Activated CD8-positive, alpha-beta memory T cell treated with anti-CD3 and anti-CD28 coated beads for 4 hours (primary cell): Measurements from ENCODE around the gene SLC25A41.
"Not testable (repeated sequence)": the region's sequence is repeated elsewhere in the genome, so short reads cannot be mapped to it uniquely, and the experiment has no call there.

Experiments used
- DNase-seq, 2 donors: peaks; one replicate each; pipeline ENCODE4 v3.0.0-alpha.2; 2020; ENCODE audit warnings: low read depth in 2 of 2

Gene SLC25A41

DNA sequence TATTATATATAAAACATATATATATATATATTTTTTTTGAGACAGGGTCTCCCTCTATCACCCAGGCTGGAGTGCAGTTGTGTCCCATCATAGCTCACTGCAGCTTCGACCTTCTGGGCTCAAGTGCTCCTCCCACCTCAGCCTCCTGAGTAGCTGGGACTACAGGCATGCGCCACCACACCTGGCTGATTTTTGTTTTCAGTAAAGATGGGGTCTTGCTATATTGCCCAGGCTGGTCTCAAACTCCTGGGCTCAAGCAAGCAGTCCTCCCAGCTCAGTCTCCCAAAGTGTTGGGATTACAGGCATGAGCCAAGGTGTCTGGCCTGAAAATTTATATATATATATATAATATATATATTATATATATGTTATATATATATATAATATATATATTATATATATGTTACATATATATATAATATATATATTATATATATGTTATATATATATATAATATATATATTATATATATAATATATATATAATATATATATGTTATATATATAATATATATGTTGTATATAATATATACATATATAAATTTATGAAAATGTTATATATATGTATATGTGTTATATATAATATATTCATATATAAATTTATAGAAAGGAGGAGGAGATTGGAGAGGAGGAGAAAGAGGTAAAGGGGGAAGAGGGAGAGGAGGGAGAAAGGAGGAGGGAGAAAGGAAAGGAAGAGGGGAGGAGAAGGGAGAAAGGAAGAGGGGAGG lies 4.7 kb downstream of the SLC25A41 start:
- not testable (repeated sequence) for DNase-seq

DNA sequence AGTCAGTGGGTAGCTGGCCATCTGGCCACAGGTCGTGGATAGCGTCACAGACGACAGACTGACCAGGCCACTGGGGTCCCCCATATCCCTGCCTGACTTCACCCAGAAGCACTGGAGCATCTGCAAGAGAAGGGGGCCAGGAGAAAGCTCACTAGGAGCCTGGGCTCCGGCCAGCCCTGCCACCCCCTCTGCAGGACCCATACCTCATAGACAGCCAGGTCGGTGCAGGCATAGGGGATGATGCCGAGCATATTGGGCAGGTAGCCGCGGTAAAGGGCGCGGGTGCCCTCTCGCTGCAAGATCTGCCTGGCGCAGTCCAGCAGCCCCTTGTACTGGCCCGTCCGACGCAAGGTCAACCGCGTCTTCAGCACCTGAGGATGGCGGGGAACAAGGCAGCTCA lies 6.4 kb downstream of the SLC25A41 start:
- DNase-seq = no peak

- no peak for DNase-seq
These were observed 7.6 kb downstream of the SLC25A41 start for GRCh38 chr19:6425732-6426620.

- peak; percentile 97 to 99 for DNase-seq
These were observed 8.4 kb downstream of the SLC25A41 start for GRCh38 chr19:6424939-6425731.

- DNase-seq = peak in 1 of 2 donors; percentile 14
These were observed 9.2 kb downstream of the SLC25A41 start, which contains the start of gene KHSRP for GRCh38 chr19:6424195-6424938. KHSRP (minus strand) TSS chr19:6424811; CDS start chr19:6424701, 110 bp downstream.

- no peak for DNase-seq
These were observed 9.9 kb downstream of the SLC25A41 start for GRCh38 chr19:6423499-6424194.

GRCh38 chr19:6421075-6422014 lies 12.2 kb downstream of the SLC25A41 start:
- no peak for DNase-seq

DNA sequence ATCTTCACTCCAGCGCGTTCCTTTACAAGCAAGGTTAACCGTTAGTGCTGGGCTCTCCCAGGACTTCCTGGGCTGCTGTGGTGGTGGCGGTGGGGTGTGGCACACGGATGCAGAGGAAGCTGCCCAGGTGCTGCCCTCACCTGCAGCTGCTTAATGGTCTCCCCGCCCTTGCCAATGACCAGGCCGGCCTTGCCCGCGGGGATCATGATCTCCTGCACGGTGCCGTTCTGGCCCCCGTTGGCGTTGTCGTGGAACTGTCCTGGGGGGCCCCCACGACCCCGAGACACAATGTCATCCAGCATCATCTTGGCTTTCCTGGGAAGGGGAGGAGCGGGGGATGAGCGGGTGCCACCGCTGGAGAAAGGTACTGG lies 15.0 kb downstream of the SLC25A41 start:
- DNase-seq = no peak

GRCh38 chr19:6417713-6418561 lies 15.6 kb downstream of the SLC25A41 start:
- no peak for DNase-seq

GRCh38 chr19:6416658-6417405 lies 16.7 kb downstream of the SLC25A41 start:
- no peak for DNase-seq

DNA sequence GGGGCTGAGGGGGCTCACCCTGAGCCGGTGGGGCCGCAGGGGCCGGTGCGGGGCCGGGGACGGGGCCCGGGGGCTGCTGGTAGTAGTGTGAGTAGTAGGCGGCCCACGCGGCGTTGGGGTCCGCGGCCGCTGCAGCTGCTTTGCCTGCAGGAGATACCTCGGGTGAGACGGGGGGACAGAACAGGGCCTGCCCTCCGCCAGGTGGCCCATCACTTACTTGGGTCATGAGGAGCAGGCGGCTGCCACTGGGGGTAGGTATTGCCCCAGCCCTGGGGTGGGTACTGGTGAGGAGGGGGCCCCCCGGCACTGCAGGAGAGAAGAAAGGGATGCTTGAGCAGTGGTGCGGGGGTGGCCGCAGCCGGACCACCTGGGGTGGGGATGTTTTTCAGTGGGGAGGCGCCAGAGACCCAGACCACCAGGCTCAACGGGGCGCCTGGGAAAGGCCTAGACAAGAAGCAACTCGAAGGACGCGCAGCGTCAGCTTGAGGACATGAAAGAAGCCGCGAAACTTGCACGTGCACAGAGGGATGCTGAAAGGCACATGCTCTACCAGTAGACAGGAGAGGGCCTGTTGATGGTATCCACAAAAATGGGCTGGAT lies 17.9 kb downstream of the SLC25A41 start:
- DNase-seq = no peak

DNA sequence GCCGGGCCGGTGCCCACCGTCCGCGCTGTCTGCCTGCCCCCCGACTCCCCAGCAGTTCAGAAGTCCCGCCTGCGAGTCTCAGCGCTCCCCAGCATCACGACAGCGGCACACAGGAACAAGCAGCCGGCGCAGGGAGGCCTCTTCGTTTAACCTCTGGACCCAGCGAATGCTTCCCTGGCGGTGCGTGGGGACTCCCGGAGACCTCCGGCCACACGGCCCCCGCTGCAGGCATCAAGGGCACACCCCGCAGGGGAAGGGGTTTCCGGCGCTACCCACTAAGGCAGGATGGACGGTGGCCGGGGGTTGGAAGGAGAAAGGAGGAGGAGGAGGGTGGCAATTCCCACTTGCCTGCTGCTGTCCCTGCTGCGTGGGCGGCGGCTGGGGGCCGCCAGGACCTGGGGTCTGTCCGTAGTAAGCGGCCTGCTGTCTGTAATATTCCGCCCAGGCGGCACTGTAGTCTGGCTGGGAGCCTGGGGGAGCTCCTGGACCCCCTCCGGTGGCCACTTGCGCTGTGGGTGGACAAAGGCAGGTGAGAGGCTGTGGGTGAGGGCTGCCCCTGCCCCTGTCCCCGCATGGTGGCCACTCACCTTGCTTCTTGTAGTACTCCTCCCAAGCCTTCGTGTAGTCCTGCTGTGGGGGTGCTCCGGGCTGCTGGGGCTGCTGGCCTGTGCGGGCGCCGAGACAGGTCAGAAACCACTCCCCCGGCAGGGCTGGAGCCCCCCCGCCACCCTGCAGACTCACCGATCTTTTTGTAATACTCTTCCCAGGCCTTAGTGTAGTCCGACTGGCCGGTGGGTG lies 18.6 kb downstream of the SLC25A41 start:
- no peak for DNase-seq

DNA sequence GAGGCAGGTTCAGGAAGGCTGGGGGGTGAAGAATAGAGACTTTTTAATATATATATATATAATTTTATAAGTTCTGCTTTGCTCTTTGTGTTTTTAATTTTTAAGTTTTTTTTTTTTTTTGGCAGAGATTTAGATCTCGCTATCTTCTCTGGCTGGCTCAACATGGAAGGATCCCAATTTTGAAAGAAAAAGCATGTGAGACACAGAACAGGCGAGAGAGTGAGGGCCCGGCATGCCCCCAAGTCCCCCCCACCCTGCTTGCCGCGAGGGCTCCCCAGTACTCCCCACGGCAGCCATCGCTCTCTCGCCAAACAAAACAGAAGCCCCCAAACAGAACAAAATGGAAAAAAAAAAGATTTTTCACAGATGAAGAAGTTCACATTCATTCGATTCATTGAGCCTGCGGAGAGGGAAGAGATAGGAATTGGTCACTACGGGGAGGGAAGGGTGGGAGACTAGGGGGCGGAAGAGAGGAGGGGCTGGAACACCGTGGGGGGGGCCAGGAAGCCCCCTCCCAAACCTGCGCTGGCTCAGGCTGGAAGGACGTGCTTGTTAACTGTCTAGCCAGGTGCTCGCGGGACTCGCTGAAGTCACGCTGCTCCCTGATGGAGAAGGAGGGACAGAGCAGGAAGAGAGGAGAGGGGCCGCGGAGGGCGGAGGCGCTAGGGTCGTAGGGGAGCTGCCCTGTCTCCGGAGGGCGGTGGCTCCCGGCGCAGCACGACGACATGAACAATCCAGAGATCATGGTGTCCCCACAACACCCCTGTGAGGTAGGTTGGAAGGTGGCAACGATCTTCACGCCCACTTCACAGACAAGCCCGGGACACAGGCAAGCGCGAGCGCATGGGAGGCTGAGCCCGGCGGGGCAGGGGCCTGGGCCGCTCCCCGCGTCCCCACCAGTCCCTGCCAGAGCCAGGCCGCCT lies 19.6 kb downstream of the SLC25A41 start:
- DNase-seq = no peak

GRCh38 chr19:6413291-6413690 lies 20.3 kb downstream of the SLC25A41 start:
- no peak for DNase-seq

DNA sequence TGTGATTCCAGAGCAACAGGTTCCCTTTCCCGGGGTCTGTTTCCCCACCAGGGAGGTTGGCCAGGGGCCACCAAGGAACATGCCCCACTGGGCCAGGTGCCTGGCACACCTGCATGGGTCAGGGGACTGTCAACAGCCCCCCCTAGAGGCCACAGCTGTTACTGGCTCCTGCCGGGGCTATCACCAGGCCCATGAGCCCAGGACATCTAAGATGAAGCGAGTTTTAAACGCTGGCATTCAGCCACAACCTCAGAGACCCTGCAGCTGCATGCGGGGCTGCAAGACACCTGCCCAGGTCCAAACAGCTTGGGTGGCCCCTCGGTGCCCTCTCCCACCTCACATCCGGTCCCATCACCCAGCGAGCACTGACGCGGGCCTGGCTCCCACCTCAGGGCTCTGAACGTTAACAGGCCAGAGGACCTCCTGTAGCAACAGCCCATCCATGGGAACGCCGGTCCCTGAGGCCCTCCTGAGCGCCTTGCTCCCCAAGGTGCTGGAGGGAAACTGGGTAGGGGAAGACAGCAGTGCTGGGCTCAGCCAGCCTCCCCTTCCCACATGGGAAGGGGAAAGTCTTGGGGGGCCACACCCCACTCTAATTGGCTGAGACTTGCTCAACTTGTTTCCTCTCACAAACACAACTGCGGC lies 21.0 kb downstream of the SLC25A41 start:
- no peak for DNase-seq
